ENCODE data around the gene SLC25A13.

The SLC25A13 gene

GRCh38 chr7:96203786-96204185 is 118.1 kb downstream of the SLC25A13 start:
- no peak for DNase-seq (ENCODE audit: low read depth in 2 of 2)

- DNase-seq (ENCODE audit: low read depth in 2 of 2), result no peak
Observed at GRCh38 chr7:96202102-96202501, 119.8 kb downstream of the SLC25A13 start.

DNA sequence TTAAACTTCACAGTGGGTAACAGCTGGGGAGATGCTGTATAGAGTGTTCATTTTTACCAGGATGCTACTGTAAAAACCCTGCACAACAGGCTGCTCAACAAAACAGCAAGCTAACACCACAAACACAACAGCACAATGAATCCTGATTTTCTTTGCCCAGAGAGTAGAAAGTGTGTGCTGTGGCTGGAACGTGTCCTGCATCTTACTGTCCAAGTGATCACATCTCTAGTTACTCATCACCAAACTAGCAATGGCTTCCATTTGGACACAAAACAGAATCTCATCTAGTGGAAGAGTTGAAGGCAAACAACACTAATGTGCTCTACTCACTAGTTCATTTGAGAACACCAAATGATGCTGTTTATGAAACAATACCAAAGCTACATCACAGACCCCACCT is 121.2 kb downstream of the SLC25A13 start:
- no peak for DNase-seq (ENCODE audit: low read depth in 2 of 2)

DNA sequence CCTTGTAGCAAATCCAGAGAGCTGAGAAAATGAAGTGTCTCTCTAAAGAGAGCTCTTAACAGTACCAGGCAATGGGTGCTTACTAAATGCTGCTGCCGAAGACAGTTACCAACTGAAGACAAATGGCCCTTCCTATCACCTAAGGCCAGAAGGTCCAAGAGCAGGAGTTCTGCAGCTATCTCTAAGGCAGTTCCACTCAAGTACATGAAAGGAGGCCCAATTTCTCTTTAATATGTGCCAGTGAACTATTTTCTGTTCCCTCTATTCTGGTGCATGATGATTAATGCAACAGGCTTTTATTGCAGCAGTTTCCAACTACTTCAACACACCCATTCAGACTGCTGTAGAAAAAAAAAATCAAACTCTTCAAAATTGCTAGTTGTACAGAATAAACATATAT is 122.5 kb downstream of the SLC25A13 start:
- DNase-seq (ENCODE audit: low read depth in 2 of 2), result no peak

- DNase-seq (ENCODE audit: low read depth in 2 of 2), result no peak
Observed at GRCh38 chr7:96198047-96198636, 123.8 kb downstream of the SLC25A13 start.

GRCh38 chr7:96196676-96197075 is 125.2 kb downstream of the SLC25A13 start:
- DNase-seq (ENCODE audit: low read depth in 2 of 2), result no peak

DNA sequence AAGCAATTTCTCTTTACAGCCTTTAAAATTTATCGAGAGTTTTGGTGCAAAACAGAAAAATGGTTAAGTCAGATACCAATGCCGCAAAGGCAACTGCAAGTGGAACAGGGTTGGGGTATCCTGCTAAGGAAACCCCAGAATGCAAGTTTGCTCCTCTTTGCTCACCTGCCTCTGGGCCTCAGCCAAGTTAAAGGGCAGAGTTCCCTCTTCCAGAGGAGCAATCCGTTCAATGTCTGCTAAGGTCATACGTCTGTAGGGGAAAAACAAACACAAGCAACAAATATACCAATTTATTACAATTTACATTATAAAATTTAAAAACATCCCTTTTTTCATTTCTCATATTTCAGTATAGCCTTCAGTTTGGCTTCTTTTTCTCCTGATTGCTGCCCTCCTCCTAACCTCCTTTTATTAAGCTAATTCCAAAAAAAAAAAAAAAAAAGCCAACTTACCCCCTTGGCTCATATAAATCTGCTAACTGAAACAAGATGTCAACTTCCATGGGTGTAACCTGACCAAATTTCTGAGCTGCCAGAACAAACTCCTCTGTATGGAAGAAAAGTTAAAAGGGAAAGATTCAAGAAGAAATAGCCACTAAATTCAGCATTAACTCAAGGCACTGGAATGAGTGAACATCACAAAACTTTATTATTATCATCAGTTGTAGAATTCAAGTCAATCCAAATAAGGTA is 132.6 kb downstream of the SLC25A13 start:
- DNase-seq (ENCODE audit: low read depth in 2 of 2), result no peak

- no peak for DNase-seq (ENCODE audit: low read depth in 2 of 2)
Observed at GRCh38 chr7:96188591-96188991, 133.3 kb downstream of the SLC25A13 start.

DNA sequence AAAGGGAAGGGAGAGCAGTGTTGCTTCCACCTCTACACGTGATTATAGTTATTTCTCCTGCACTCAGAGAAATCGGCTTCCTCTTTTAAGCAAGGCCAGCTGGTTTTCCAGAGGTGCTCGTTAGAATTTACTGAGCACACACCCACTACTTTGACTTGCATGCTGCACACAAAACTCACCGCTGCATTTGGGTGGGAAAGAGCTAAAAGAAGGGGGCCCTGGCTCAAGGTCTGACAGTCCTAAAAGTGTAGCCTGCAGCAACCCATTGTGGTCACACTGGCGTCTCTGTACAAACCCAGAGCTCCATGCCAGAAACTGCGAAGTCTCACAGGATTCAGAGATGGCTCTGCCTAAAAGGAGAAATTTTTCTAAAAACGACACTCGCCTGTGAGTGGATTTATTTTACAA is 133.7 kb downstream of the SLC25A13 start:
- no peak for DNase-seq (ENCODE audit: low read depth in 2 of 2)

DNA sequence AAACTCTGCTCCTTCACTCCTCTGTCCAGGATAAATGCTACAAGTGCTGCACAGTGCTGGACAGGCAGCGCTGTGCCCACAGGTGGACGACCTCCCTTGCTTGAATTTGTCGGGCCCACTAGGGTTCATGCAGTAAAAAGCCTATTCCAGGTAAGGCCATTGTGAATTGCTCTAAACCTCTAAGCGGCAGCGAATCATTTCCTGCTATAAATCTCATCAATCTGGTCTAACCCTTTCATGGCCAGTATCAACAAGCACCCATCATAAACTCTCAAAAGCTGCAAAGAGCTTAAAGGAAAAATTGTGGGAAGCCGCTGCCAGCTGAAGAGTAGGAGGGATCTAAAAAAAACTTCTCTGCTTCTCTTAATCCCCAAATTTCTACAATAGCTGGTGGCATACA is 134.2 kb downstream of the SLC25A13 start:
- no peak for DNase-seq (ENCODE audit: low read depth in 2 of 2)

GRCh38 chr7:96184783-96185182 is 137.1 kb downstream of the SLC25A13 start:
- no peak for DNase-seq (ENCODE audit: low read depth in 2 of 2)

DNA sequence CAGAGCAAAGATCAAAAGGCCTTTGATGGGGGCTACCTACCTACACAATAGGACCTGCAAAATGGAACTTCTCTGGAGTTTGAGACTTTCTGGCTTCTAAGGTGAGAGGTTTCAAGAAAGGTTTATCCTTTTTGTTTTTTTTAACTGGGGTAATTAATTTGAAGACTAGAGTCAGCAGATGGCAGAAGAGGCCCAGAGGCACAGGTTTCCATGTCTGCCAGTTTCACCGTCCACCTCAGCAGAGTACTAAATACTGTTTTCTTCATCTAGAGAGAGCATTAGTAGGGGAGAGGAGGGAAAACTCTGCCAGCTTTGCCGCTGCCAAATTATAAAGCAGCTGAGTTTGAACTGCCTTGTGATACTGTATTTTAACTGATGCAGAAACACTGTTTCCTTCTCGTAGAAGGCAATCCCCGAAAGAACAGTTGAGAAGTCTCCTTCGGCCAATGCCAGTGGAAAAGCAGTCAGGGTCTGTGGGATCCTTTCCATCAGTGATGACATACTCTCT is 138.7 kb downstream of the SLC25A13 start:
- DNase-seq (ENCODE audit: low read depth in 2 of 2), result no peak

GRCh38 chr7:96182424-96183158 is 139.3 kb downstream of the SLC25A13 start:
- DNase-seq (ENCODE audit: low read depth in 2 of 2), result no peak

DNA sequence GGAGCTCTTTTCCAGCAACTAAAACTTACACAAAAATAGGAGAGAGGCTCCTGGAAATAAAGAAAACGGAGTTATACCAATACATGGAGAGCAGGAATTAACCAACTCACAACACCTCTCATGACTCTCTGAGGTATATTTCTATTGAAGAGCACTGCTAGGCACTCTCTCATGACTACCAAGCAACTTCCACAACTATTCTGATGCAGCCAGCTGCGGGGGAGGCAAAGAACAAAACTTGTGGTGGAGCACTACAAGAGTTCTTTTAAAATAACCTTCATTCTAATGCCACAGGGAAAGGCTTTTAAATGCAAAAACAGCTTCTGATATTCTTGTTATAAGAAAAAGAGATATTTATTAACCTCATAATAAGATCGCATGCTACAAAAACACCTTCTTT is 140.7 kb downstream of the SLC25A13 start:
- no peak for DNase-seq (ENCODE audit: low read depth in 2 of 2)

GRCh38 chr7:96179837-96180236 is 142.1 kb downstream of the SLC25A13 start:
- DNase-seq (ENCODE audit: low read depth in 2 of 2), result no peak

DNA sequence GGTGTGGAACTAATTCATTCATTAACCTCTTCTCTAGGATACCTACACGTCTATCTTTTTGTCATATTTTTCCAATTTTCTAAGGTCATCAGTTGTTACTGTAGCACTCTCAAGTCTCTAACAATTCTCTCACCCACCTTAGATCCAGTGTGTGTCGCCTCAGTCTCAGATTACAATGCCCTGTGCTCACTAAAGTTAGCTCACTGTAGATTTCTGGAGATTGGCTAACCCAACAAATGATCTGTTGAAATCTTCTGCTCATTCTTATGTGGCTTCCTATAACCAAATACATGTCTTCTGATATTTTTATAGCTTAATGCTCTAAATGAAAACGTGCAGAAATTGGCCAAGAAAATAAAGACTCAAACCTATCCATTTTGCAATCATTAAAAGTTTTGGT is 142.6 kb downstream of the SLC25A13 start:
- DNase-seq (ENCODE audit: low read depth in 2 of 2), result no peak

- DNase-seq (ENCODE audit: low read depth in 2 of 2), result no peak
Observed at GRCh38 chr7:96178581-96178980, 143.3 kb downstream of the SLC25A13 start.

- DNase-seq (ENCODE audit: low read depth in 2 of 2), result no peak
Observed at GRCh38 chr7:96177353-96177752, 144.5 kb downstream of the SLC25A13 start.

- no peak for DNase-seq (ENCODE audit: low read depth in 2 of 2)
Observed at GRCh38 chr7:96174812-96175211, 147.1 kb downstream of the SLC25A13 start.

- no peak for DNase-seq (ENCODE audit: low read depth in 2 of 2)
Observed at GRCh38 chr7:96173781-96174180, 148.1 kb downstream of the SLC25A13 start.

DNA sequence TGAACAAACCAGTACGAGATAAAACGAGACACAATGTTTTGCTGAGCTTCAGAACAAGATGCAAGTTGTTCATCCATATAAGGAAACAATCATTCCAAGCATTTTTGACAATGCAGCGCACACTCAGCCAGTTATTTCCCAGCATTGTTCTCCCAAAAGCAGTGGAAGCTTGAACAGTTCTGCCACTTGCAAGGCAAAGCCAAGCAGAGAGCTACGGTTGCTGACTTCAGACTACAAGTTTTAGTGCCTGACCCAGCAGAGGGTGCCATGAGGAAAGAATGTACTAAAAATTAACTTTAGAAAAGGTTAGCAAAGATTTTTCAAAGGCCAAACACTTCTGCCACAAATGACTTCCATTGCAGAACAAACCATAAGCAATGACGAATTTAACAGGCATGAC is 152.5 kb downstream of the SLC25A13 start:
- DNase-seq (ENCODE audit: low read depth in 2 of 2), result no peak

DNA sequence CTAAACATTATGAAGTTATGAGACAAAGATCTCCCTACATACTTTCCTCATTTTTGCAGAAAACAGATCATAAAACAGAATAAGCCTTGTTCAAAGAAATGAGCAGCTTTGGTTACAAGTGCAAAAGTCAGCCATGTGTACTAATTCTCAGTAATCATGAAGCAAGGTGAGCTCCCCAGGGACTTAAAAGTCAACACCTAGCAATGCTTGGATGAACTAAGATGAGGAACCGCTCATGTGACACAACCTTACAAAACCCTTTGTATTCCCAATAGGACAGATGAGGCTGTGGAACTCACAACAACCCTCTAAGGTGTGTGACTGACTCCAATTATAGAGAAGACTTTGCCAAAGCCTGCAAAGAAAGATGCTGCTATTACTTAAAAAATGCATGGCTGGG is 154.5 kb downstream of the SLC25A13 start:
- DNase-seq (ENCODE audit: low read depth in 2 of 2), result no peak

DNA sequence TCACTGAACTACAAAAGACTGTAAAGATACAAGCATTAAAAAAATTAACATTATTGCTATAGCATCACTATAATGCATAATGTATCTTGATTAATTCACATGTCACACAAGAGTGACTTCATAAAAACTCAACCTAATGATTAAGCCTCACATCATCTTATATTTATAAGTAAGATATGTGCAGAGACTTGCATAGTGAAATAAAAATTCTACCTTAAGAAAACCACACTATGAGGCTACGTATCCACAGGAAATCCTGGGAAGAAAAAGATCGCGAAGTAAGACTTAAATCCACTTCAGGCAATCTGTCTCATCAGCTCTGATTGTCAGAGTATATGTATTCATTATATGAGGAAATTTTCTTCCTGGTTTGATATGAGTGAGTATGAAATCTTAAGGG is 160.0 kb downstream of the SLC25A13 start:
- DNase-seq (ENCODE audit: low read depth in 2 of 2), result no peak
